RWPE1 (cell line): Measurements from ENCODE around the gene MFF.

Experiments used
- CTCF ChIA-PET: fragments of 350-600 bp; sonication (Branson Sonifier 250); formaldehyde crosslinking; extraction: SDS; loops from one replicate; lab custom pipeline; 2021; lab: Yijun Ruan, JAX
- POLR2A ChIA-PET: fragments of 400-600 bp; formaldehyde crosslinking; extraction: SDS; loops from one replicate; lab custom pipeline; 2020; ENCODE audit warnings: antibody characterized with exemption; ENCODE audit not compliant: low non-redundant PET; lab: Yijun Ruan, JAX
- DNase-seq: peaks from one replicate; pipeline ENCODE4 v3.0.0; 2012; ENCODE audit warnings: low spot score
- H3K27ac ChIP-seq: fragments of 450-650 bp; 2 replicates; pipeline ENCODE4 v1.5.1; 2017
- TF ChIP-seq, protein P1 (sequence below): fragments of 450-650 bp; conservative IDR thresholded peaks from 2 replicates; pipeline ENCODE4 v1.5.1; 2017; ENCODE audit warnings: low read depth, mild to moderate bottlenecking

The MFF gene

GRCh38 chr2:227295806-227296205, 29.2 kb upstream of the MFF start:
- H3K27ac ChIP-seq = no peak overlapping the region
- ChIA-PET POLR2A (no interaction called here), CTCF (no interaction called here)
- TF ChIP-seq, protein P1, sequence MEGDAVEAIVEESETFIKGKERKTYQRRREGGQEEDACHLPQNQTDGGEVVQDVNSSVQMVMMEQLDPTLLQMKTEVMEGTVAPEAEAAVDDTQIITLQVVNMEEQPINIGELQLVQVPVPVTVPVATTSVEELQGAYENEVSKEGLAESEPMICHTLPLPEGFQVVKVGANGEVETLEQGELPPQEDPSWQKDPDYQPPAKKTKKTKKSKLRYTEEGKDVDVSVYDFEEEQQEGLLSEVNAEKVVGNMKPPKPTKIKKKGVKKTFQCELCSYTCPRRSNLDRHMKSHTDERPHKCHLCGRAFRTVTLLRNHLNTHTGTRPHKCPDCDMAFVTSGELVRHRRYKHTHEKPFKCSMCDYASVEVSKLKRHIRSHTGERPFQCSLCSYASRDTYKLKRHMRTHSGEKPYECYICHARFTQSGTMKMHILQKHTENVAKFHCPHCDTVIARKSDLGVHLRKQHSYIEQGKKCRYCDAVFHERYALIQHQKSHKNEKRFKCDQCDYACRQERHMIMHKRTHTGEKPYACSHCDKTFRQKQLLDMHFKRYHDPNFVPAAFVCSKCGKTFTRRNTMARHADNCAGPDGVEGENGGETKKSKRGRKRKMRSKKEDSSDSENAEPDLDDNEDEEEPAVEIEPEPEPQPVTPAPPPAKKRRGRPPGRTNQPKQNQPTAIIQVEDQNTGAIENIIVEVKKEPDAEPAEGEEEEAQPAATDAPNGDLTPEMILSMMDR = no peak
- DNase-seq = no peak

GRCh38 chr2:227296671-227297405, 28.2 kb upstream of the MFF start:
- TF ChIP-seq, protein P1 = no peak
- DNase-seq = no peak
- H3K27ac ChIP-seq = no peak overlapping the region
- CTCF ChIA-PET = no interaction called here
- POLR2A ChIA-PET = no interaction called here

DNA sequence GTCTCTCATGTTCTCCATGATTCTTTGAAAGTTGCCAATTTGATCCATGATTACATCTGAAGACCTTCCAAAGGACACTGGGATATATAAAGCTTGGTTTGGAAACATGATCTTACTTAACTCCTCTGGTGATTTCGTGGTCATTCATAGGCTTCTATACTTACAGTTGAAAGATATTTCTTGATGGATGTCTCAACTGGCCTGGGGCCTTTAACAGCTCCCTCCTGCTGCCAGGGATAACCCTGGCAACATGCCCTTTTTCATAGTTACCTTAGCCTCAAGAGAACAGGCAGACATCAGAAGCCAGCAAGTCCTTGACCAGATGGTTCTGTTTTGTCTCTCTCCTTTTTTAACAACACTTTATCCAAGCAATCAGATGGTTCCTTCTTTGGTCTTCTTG, 23.5 kb upstream of the MFF start:
- H3K27ac ChIP-seq = no peak overlapping the region
- DNase-seq = no peak
- CTCF ChIA-PET = no interaction called here
- POLR2A ChIA-PET = no interaction called here
- TF ChIP-seq, protein P1 = no peak

- no peak for DNase-seq
- TF ChIP-seq, protein P1 = no peak
- no peak overlapping the region for H3K27ac ChIP-seq
- CTCF ChIA-PET = interaction anchor here (0.8 kb wide), 1 partner anchor 15 kb away, joined by 3 read pairs; no protein-coding TSS in a partner anchor
- POLR2A ChIA-PET = no interaction called here
Measured at GRCh38 chr2:227308784-227309183, 16.3 kb upstream of the MFF start.

DNA sequence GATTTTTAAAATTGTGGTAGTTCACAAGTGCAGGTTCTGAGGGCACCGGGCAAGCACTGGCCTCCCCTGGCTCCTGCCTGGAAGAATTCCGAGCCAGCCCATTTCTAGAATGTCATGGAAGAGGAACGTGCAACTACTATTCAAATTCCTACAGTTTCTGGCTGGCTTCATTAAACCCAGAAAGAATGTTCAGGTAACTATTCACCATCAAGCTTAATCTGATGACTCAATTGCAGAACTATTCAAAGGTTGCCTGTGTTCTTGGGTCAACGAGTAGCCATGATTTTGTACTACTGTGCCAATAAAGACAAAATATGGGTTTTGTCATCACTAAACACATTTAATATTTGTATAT, 14.3 kb upstream of the MFF start:
- POLR2A ChIA-PET = no interaction called here
- TF ChIP-seq, protein P1 = no peak
- no peak overlapping the region for H3K27ac ChIP-seq
- peak; percentile 53 for DNase-seq
- CTCF ChIA-PET = no interaction called here

- ChIA-PET POLR2A (no interaction called here), CTCF (interaction anchor here (0.6 kb wide), 1 partner anchor 26 kb away, joined by 3 read pairs; no protein-coding TSS in a partner anchor)
- TF ChIP-seq, protein P1 = no peak
Measured at GRCh38 chr2:227311861-227312506, 13.1 kb upstream of the MFF start.

More at GRCh38 chr2:227311861-227312506, 13.1 kb upstream of the MFF start:
- no peak for DNase-seq
- H3K27ac ChIP-seq = no peak overlapping the region
